Measurements from ENCODE around the gene MPHOSPH8. TPM values are rescaled to one million over a fixed set of nuclear protein-coding genes. Genes with fewer than 3 reads are reported as not detected.

Gene MPHOSPH8
- polyA plus RNA-seq (2012; ENCODE audit: insufficient read depth, insufficient read length): 37.3 TPM

- peak within 1 kb of the TSS; percentile 77 for H3K4me3 ChIP-seq (ENCODE audit: low read length)
- DNase-seq (ENCODE audit: low read depth, low spot score): peak; percentile 96
Measured at GRCh38 chr13:19633479-19634255, at the start of gene MPHOSPH8. Gene MPHOSPH8 (plus strand): TSS chr13:19633659. CDS start chr13:19633749, 90 bp downstream.

DNA sequence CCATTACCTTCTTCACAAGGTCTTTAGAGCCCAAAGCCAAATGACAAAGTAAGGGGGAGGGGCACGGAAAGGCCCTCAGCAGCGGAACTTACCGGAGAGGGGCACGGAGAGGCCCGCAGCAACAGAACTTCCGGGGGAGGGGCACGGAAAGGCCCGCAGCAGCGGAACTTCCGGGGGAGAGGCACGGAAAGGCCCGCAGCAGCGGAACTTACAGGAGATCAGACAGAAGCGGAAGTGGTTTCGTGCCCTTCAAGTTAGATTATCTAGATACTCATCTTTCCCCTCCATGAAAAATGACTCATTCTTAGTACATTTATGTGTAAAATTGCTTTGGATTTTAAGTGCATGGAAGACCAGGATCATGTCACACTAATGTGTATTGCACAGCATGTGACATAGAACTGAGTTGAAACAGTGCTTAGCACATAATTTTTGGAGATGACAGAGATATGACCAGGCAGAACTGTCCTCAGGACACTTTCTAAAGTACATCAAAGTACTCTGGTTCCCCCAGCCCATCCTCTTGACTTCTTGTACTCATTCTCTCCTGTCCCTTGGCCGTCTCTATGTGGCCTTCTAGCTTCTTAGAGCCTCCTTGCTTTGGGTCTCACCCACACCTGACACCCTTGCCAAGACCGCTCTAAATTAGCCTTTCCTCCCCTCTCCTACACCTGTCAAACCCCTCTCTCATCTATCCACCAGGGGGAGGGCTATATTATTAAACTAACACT, 46.4 kb upstream of the MPHOSPH8 start:
- peak; percentile 81 for DNase-seq (ENCODE audit: low read depth, low spot score)
- H3K4me3 ChIP-seq (ENCODE audit: low read length): peak overlapping the region; percentile 40

DNA sequence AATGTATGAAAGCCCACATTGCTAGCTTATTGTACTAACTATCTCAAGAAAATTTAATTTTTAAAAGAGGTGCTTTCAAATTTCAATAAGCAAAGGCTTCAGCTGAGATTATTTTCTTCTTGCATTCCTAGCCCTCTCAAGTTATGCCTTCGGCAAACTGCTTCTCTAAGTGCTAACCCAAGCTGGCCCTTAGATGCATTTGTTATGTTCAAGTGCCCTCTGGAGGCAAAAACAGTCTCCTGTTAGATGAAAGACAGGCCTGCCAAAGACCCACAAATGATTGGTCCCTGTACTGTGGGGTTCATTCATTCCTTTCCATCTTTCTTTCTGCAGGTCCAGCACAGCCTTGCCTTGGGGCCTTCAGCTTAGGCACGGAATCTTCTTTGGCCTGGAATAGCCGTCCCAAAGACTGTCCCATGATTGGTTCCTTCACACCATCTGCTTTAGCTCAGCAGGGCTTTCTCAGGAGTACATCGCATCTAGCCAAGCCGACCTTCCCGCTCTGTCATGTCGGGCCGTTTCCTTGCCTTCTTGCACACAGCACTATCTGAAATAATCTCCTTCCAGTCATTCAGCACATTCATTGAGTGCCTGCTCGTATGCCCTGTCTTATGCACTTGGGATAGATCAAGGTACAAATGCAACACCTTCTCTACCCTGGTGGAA, 45.7 kb upstream of the MPHOSPH8 start:
- H3K4me3 ChIP-seq (ENCODE audit: low read length): no peak overlapping the region
- DNase-seq (ENCODE audit: low read depth, low spot score): peak; percentile 48

GRCh38 chr13:19589312-19589711, 44.1 kb upstream of the MPHOSPH8 start:
- no peak for DNase-seq (ENCODE audit: low read depth, low spot score)
- H3K4me3 ChIP-seq (ENCODE audit: low read length): no peak overlapping the region

- no peak for DNase-seq (ENCODE audit: low read depth, low spot score)
- no peak overlapping the region for H3K4me3 ChIP-seq (ENCODE audit: low read length)
Measured at GRCh38 chr13:19590423-19590822, 43.0 kb upstream of the MPHOSPH8 start.

- no peak for DNase-seq (ENCODE audit: low read depth, low spot score)
- no peak overlapping the region for H3K4me3 ChIP-seq (ENCODE audit: low read length)
Measured at GRCh38 chr13:19591864-19592263, 41.6 kb upstream of the MPHOSPH8 start.

DNA sequence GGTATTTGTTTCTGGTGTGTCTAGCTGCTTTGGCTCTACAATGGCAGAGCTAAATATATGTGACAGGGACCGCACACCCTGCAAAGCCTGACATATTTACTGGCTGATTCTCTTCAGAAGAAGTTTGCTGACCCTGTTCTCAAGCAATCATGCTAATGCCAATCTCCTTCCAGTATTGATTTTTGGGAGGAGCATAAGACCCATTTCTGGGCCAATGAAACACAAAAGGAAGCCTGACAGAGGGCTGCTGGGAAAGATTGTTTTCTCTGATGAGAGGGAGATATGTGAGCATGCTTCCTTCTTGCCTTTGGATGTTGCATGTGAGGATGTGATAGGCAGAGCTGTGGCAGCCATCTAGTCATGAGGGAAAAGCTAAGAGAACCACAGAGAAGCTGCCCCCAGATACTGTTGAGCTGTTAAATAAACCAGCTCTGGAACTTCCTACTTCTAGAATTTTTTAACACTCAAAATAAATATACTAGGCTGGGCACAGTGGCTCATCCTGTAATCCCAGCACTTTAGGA, 40.7 kb upstream of the MPHOSPH8 start:
- DNase-seq (ENCODE audit: low read depth, low spot score): no peak
- H3K4me3 ChIP-seq (ENCODE audit: low read length): no peak overlapping the region

DNA sequence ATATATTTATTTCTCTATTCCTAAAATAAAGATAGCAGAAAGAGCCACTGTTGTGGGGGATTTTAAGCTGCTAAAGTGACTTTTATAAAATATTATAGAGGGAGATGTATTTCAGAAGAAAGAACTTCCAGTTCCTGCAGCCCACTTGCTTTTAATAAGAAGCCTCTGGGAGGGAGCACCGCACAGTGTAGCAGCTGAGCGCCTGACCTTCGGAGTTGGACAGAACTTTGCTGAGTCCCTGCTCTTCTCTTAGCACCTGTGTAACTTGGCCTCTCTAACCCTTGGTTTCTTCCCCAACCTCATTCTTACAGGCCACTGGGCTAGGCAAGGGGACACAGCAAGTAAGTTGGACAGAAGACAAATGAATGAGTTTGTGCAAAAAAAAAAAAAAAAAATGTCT, 37.4 kb upstream of the MPHOSPH8 start:
- no peak overlapping the region for H3K4me3 ChIP-seq (ENCODE audit: low read length)
- no peak for DNase-seq (ENCODE audit: low read depth, low spot score)

- no peak for DNase-seq (ENCODE audit: low read depth, low spot score)
- H3K4me3 ChIP-seq (ENCODE audit: low read length): no peak overlapping the region
Measured at GRCh38 chr13:19596960-19597361, 36.5 kb upstream of the MPHOSPH8 start.

GRCh38 chr13:19597523-19597922, 35.9 kb upstream of the MPHOSPH8 start:
- no peak for DNase-seq (ENCODE audit: low read depth, low spot score)
- no peak overlapping the region for H3K4me3 ChIP-seq (ENCODE audit: low read length)

DNA sequence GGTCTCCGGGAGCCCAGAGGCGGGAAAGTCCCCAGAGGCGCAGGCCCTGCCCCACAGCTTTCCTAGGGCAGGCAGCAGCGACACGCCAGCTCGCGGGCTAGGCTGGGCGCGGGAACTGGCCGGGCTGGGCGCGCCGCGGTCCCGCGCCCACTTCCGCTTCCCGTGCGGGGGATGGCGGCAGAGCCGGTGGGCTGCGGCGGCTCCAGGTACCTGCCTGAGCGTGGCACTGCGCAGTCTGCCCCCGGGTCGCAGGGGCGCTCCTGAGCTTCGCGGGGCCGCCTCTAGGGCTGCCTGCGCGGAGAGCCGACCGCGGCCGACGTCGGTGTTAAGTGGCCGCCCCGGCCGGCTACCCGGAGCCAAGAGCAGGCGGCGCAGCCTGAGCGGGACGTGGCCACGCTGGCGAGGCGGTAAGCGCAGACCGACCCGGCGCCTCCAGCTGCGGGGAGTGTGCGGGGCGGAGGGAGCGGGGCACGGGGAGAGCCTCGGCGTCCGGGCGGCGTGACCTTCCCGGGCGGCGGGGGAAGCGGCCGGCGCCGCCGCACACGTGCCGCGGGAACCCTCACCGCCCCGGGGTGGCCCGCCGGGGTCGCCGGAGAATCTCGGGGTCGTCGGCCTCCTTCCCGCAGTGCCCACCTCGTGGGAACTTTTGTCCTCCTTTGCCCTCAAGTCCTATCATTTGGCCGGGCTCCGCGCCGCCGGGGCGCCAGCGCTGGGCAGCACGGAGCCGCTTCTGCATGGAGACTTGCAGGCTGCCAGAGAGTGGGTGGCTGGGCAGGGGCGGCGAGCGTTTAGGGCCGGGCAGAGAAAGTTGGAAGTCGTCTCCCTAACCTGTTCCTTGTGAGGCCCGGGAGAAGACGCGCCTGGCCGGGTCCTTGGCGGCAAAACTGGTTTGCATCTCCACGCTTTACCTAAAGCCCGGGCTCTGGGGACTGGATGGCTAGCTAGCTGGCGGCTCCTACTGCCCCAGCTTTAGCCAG, 31.4 kb upstream of the MPHOSPH8 start:
- peak; percentile 11 for DNase-seq (ENCODE audit: low read depth, low spot score)
- peak overlapping the region; percentile 21 for H3K4me3 ChIP-seq (ENCODE audit: low read length)

GRCh38 chr13:19604306-19604705, 29.2 kb upstream of the MPHOSPH8 start:
- no peak for DNase-seq (ENCODE audit: low read depth, low spot score)
- no peak overlapping the region for H3K4me3 ChIP-seq (ENCODE audit: low read length)

DNA sequence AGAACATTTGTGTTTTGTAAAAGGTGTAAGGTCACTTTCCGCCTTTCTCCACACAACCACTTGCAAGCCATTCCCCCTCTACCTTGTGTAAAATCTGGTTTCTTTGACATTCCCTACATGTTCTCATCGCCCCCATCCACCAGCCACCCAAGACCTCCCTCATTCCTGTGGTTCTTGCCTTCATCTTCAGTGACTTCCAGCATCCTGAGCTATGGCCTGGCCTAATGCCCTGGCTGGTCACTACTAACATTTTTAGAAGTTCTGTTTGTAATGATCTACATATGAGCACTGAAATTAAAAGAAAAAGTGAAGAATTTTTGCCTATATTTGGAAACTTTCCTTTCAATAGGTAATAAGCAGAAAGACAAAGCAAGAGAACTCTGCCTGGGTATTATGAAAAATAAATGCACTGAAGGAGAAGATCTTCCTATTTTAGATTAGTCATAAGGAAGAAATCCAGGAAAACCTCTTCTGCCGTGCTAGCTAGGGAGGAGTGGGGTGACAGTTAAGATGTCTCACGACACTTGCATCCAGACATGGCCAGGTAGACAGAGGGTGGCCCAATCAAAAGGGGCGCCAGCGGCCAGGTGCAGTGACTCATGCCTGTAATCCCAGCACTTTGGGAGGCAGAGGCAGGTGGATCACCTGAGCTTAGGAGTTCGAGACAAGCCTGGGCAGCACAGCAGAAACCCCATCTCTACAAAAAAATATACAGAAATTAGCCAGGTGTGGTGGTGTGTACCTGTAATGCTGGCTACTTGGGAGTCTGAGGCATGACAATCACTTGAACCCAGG, 28.1 kb upstream of the MPHOSPH8 start:
- DNase-seq (ENCODE audit: low read depth, low spot score): no peak
- no peak overlapping the region for H3K4me3 ChIP-seq (ENCODE audit: low read length)

GRCh38 chr13:19606152-19606551, 27.3 kb upstream of the MPHOSPH8 start:
- H3K4me3 ChIP-seq (ENCODE audit: low read length): no peak overlapping the region
- DNase-seq (ENCODE audit: low read depth, low spot score): no peak

- DNase-seq (ENCODE audit: low read depth, low spot score): no peak
- no peak overlapping the region for H3K4me3 ChIP-seq (ENCODE audit: low read length)
Measured at GRCh38 chr13:19606737-19607136, 26.7 kb upstream of the MPHOSPH8 start.

GRCh38 chr13:19607523-19608078, 25.9 kb upstream of the MPHOSPH8 start:
- H3K4me3 ChIP-seq (ENCODE audit: low read length): no peak overlapping the region

GRCh38 chr13:19618977-19619376, 14.5 kb upstream of the MPHOSPH8 start:
- H3K4me3 ChIP-seq (ENCODE audit: low read length): no peak overlapping the region

More at GRCh38 chr13:19607523-19608078, 25.9 kb upstream of the MPHOSPH8 start:
- no peak for DNase-seq (ENCODE audit: low read depth, low spot score)

More at GRCh38 chr13:19618977-19619376, 14.5 kb upstream of the MPHOSPH8 start:
- peak; percentile 37 for DNase-seq (ENCODE audit: low read depth, low spot score)
